Osteoblast (primary cell): ENCODE results near the gene PRM2. TPM values are rescaled to one million over a fixed set of nuclear protein-coding genes. Genes with fewer than 3 reads are reported as not detected.

ENCODE experiments used
- DNase-seq: peaks from one replicate; pipeline ENCODE4 v3.0.0; 2011; ENCODE audit warnings: low spot score, mixed read lengths; ENCODE audit not compliant: insufficient read length; ENCODE audit errors: missing footprints
- H2AFZ ChIP-seq: 2 replicates; pipeline ENCODE4 v1.6.0; 2011; ENCODE audit warnings: mild to moderate bottlenecking, low read length
- H3K27ac ChIP-seq: 2 replicates; pipeline ENCODE4 v1.5.1; 2011; ENCODE audit warnings: mild to moderate bottlenecking, low read depth, low read length, moderate library complexity
- H3K27me3 ChIP-seq: 2 replicates; pipeline ENCODE4 v1.6.0; 2012; ENCODE audit warnings: mild to moderate bottlenecking, control low read depth, inconsistent platforms, low read length, moderate library complexity; ENCODE audit not compliant: insufficient read depth
- H3K36me3 ChIP-seq: 2 replicates; pipeline ENCODE4 v1.5.1; 2011; ENCODE audit warnings: mild to moderate bottlenecking, low read length, control low read depth, moderate library complexity; ENCODE audit not compliant: insufficient read depth
- H3K4me1 ChIP-seq: 2 replicates; pipeline ENCODE4 v1.5.1; 2011; ENCODE audit warnings: mild to moderate bottlenecking, low read length, control low read depth, moderate library complexity; ENCODE audit not compliant: insufficient read depth
- H3K4me2 ChIP-seq: 2 replicates; pipeline ENCODE4 v1.6.0; 2011; ENCODE audit warnings: mild to moderate bottlenecking, low read length; ENCODE audit not compliant: insufficient read depth
- H3K4me3 ChIP-seq: fragments of 200-600 bp; sonication (generic); 3 replicates; pipeline ENCODE4 v1.5.1; 2012; ENCODE audit warnings: mild to moderate bottlenecking, low read length, inconsistent platforms; ENCODE audit not compliant: insufficient read depth
- H3K79me2 ChIP-seq: 2 replicates; pipeline ENCODE4 v1.6.0; 2012; ENCODE audit warnings: mild to moderate bottlenecking, low read length, control low read depth, inconsistent platforms; ENCODE audit not compliant: insufficient read depth
- H3K9me3 ChIP-seq: 2 replicates; pipeline ENCODE4 v1.5.1; 2011; ENCODE audit warnings: low read depth, low read length, control low read depth
- H4K20me1 ChIP-seq: 2 replicates; pipeline ENCODE4 v1.6.0; 2012; ENCODE audit warnings: mild to moderate bottlenecking, low read length, control low read depth; ENCODE audit not compliant: insufficient read depth
- total RNA-seq: library from RNA; depleted of rRNA; stranded (reverse); fragments of >200 nt; gene quantifications from 2 replicates; pipeline ENCODE4 v1.2.3, GENCODE V29; 2012
- TF ChIP-seq, protein P1 (sequence below): IDR thresholded peaks from 2 replicates; pipeline ENCODE4 v1.5.1; 2011; ENCODE audit warnings: mild to moderate bottlenecking, low read depth, low read length, moderate library complexity; ENCODE audit errors: extremely low read depth

Gene PRM2
- total RNA-seq, 1 donor = not detected

- no peak overlapping the region for H2AFZ ChIP-seq
- peaks cover 11% of the 10 kb centered on the region for H4K20me1 ChIP-seq
- H3K27ac ChIP-seq = no peak overlapping the region
- no peaks in the 10 kb centered on the region for H3K27me3 ChIP-seq
- TF ChIP-seq, protein P1, sequence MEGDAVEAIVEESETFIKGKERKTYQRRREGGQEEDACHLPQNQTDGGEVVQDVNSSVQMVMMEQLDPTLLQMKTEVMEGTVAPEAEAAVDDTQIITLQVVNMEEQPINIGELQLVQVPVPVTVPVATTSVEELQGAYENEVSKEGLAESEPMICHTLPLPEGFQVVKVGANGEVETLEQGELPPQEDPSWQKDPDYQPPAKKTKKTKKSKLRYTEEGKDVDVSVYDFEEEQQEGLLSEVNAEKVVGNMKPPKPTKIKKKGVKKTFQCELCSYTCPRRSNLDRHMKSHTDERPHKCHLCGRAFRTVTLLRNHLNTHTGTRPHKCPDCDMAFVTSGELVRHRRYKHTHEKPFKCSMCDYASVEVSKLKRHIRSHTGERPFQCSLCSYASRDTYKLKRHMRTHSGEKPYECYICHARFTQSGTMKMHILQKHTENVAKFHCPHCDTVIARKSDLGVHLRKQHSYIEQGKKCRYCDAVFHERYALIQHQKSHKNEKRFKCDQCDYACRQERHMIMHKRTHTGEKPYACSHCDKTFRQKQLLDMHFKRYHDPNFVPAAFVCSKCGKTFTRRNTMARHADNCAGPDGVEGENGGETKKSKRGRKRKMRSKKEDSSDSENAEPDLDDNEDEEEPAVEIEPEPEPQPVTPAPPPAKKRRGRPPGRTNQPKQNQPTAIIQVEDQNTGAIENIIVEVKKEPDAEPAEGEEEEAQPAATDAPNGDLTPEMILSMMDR = no peak
- no peaks in the 10 kb centered on the region for H3K36me3 ChIP-seq
- H3K4me3 ChIP-seq = peak overlapping the region; percentile 92
- no peaks in the 10 kb centered on the region for H3K9me3 ChIP-seq
- peak overlapping the region; percentile 79 for H3K4me2 ChIP-seq
- H3K4me1 ChIP-seq = peaks cover 28% of the 10 kb centered on the region
- no peaks in the 10 kb centered on the region for H3K79me2 ChIP-seq
- DNase-seq = peak; percentile 59
These were observed 22.0 kb downstream of the PRM2 start for GRCh38 chr16:11253995-11254912.

- H3K27ac ChIP-seq = no peak overlapping the region
- peak overlapping the region; percentile 79 for H3K4me2 ChIP-seq
- no peaks in the 10 kb centered on the region for H3K36me3 ChIP-seq
- H4K20me1 ChIP-seq = peaks cover 11% of the 10 kb centered on the region
- H3K4me3 ChIP-seq = no peak overlapping the region
- TF ChIP-seq, protein P1 = no peak
- no peak overlapping the region for H2AFZ ChIP-seq
- DNase-seq = peak; percentile 93
- H3K9me3 ChIP-seq = no peaks in the 10 kb centered on the region
- H3K79me2 ChIP-seq = no peaks in the 10 kb centered on the region
- no peaks in the 10 kb centered on the region for H3K27me3 ChIP-seq
- H3K4me1 ChIP-seq = peaks cover 20% of the 10 kb centered on the region
These were observed 23.0 kb downstream of the PRM2 start for GRCh38 chr16:11253009-11253994.

GRCh38 chr16:11252482-11252931, 23.8 kb downstream of the PRM2 start:
- no peak overlapping the region for H3K4me3 ChIP-seq
- TF ChIP-seq, protein P1 = no peak
- H3K79me2 ChIP-seq = no peaks in the 10 kb centered on the region
- H3K9me3 ChIP-seq = no peaks in the 10 kb centered on the region
- no peaks in the 10 kb centered on the region for H3K27me3 ChIP-seq
- no peak for DNase-seq
- H3K4me2 ChIP-seq = no peak overlapping the region
- no peaks in the 10 kb centered on the region for H3K36me3 ChIP-seq
- H3K27ac ChIP-seq = no peak overlapping the region
- peaks cover 11% of the 10 kb centered on the region for H4K20me1 ChIP-seq
- peaks cover 20% of the 10 kb centered on the region for H3K4me1 ChIP-seq
- H2AFZ ChIP-seq = no peak overlapping the region
